B cell (primary cell): ENCODE data around the gene FXYD2. TPM values are rescaled to one million over a fixed set of nuclear protein-coding genes. Genes with fewer than 3 reads are reported as not detected.

Experiments used
- ATAC-seq: fragments of 200-7000 bp; cut with Tn5 transposase; one replicate; pipeline ENCODE4 v1.10.0; 2021; ENCODE audit warnings: low read depth, mild to moderate bottlenecking, moderate number of reproducible peaks, moderate library complexity
- CTCF ChIA-PET: fragments of 350-600 bp; sonication (Branson Sonifier 250); formaldehyde crosslinking; loops from one replicate; lab custom pipeline; 2021; ENCODE audit warnings: antibody characterized with exemption, inconsistent platforms; lab: Charles Lee
- POLR2A ChIA-PET: fragments of 350-600 bp; sonication (Branson Sonifier 250); formaldehyde crosslinking; loops from one replicate; lab custom pipeline; 2021; ENCODE audit warnings: antibody characterized with exemption; lab: Charles Lee
- DNase-seq: peaks from one replicate; pipeline ENCODE4 v3.0.0; 2013
- H2AFZ ChIP-seq: 2 replicates; pipeline ENCODE4 v1.6.1; 2012; ENCODE audit warnings: mild to moderate bottlenecking, low read depth, low read length; ENCODE audit not compliant: insufficient read depth, poor library complexity, severe bottlenecking
- H3K27ac ChIP-seq, 2 donors: 1 replicate in 1 of 2; 2 replicates in 1 of 2; pipeline ENCODE4 v1.5.1; 2012 to 2013; ENCODE audit warnings: low read length in 2 of 2, mild to moderate bottlenecking in 2 of 2, moderate library complexity in 1 of 2
- H3K27me3 ChIP-seq, 4 experiments: fragments of 200-600 bp in 1 of 4; sonication (generic) in 1 of 4; replicated peaks in 1 of 4; 1 replicate in 2 of 4; 2 replicates in 2 of 4; pipeline versions ENCODE4 v1.6.1 to v1.7.0; 2013 to 2016; ENCODE audit warnings: low read length in 3 of 4, mild to moderate bottlenecking in 2 of 4, mixed read lengths in 1 of 4, moderate library complexity in 1 of 4; ENCODE audit not compliant: insufficient read depth in 4 of 4, control insufficient read depth in 3 of 4; ENCODE audit errors: control extremely low read depth in 1 of 4
- H3K36me3 ChIP-seq, 2 experiments: replicated peaks in 1 of 2; 1 replicate in 1 of 2; 2 replicates in 1 of 2; pipeline versions ENCODE4 v1.6.1 to v1.7.1; 2013; ENCODE audit warnings: low read length in 1 of 2; ENCODE audit not compliant: insufficient read depth in 2 of 2, control insufficient read depth in 1 of 2; ENCODE audit errors: control extremely low read depth in 1 of 2, extremely low read depth in 1 of 2
- H3K4me1 ChIP-seq, 2 donors: fragments of 200-600 bp in 1 of 2; sonication (generic) in 1 of 2; 1 replicate in 1 of 2; 2 replicates in 1 of 2; pipeline versions ENCODE4 v1.5.1 to v1.6.1; 2013 to 2017; ENCODE audit warnings: low read length in 2 of 2; ENCODE audit not compliant: control insufficient read depth in 2 of 2, insufficient read depth in 2 of 2
- H3K4me2 ChIP-seq: replicated peaks from 2 replicates; pipeline ENCODE3; 2012; ENCODE audit warnings: mild to moderate bottlenecking, low read depth, low read length; ENCODE audit not compliant: poor library complexity, severe bottlenecking
- H3K4me3 ChIP-seq, 5 experiments: fragments of 200-600 bp in 1 of 5; sonication (generic) in 1 of 5; 1 replicate in 3 of 5; 2 replicates in 2 of 5; pipeline versions ENCODE4 v1.5.1 to v1.7.0; 2011 to 2016; ENCODE audit warnings: low read length in 4 of 5, mild to moderate bottlenecking in 4 of 5, low read depth in 2 of 5, control low read depth in 1 of 5, moderate library complexity in 1 of 5; ENCODE audit not compliant: insufficient read depth in 1 of 5; ENCODE audit errors: control extremely low read depth in 1 of 5, extremely low read depth in 1 of 5
- H3K79me2 ChIP-seq: fragments of 200-600 bp; sonication (generic); one replicate; pipeline ENCODE4 v1.6.0; 2016; ENCODE audit warnings: low read length; ENCODE audit not compliant: control insufficient read depth, insufficient read depth
- H3K9ac ChIP-seq: fragments of 200-600 bp; sonication (generic); 2 replicates; pipeline ENCODE4 v1.6.1; 2017; ENCODE audit warnings: mild to moderate bottlenecking, low read length, moderate library complexity
- H3K9me3 ChIP-seq, 3 donors: one replicate each; pipeline versions ENCODE4 v1.6.1 to v1.7.1; 2013; ENCODE audit warnings: low read length in 2 of 3; ENCODE audit not compliant: control insufficient read depth in 2 of 3, insufficient read depth in 1 of 3; ENCODE audit errors: control extremely low read depth in 1 of 3
- H4K20me1 ChIP-seq: 2 replicates; pipeline ENCODE4 v1.6.0; 2012; ENCODE audit warnings: mild to moderate bottlenecking, low read length; ENCODE audit not compliant: insufficient read depth, control insufficient read depth, poor library complexity, severe bottlenecking
- H3K27ac Mint-ChIP-seq: one replicate; pipeline ENCODE4 v1.8.0; 2021; ENCODE audit warnings: mixed read lengths
- H3K27me3 Mint-ChIP-seq: one replicate; pipeline ENCODE4 v1.8.0; 2021; ENCODE audit warnings: mixed read lengths
- H3K4me1 Mint-ChIP-seq: one replicate; pipeline ENCODE4 v1.8.0; 2021; ENCODE audit warnings: mixed read lengths
- H3K4me3 Mint-ChIP-seq: one replicate; pipeline ENCODE4 v1.8.0; 2021; ENCODE audit warnings: mixed read lengths
- H3K9me3 Mint-ChIP-seq: one replicate; pipeline ENCODE4 v1.8.0; 2022; ENCODE audit warnings: mixed read lengths; ENCODE audit not compliant: insufficient read depth
- CTCF ChIP-seq: fragments of 200-600 bp; IDR thresholded peaks from one replicate; pipeline ENCODE4 v1.8.0; 2022; ENCODE audit warnings: antibody characterized with exemption, mild to moderate bottlenecking
- EZH2 ChIP-seq: IDR thresholded peaks from 2 replicates; pipeline ENCODE4 v1.6.1; 2012; ENCODE audit warnings: borderline replicate concordance, low read depth, mild to moderate bottlenecking, moderate library complexity, low read length; ENCODE audit not compliant: insufficient read depth, poor library complexity, severe bottlenecking
- WGBS: methylation state at CpG from one replicate; pipeline ENCODE4 v1.1.5; 2013; ENCODE audit warnings: missing lambda C conversion rate; ENCODE audit not compliant: insufficient coverage; 5-methylcytosine and 5-hydroxymethylcytosine counted together
- intact Hi-C: fragments of 100-400 bp; cut with micrococcal nuclease; formaldehyde crosslinking; loops from one replicate; pipeline ENCODE4 v1.10.0; 2022
- polyA plus RNA-seq: library from polyadenylated mRNA; depleted of rRNA; stranded (reverse); fragments of >200 nt; gene quantifications from 2 replicates; pipeline ENCODE4 v1.2.3, GENCODE V29; 2012
- total RNA-seq, 2 donors: library from RNA; stranded (reverse); fragments of 120-200 nt in 1 of 2; gene quantifications; 1 replicate in 1 of 2; 2 replicates in 1 of 2; pipeline versions ENCODE4 v1.2.3 to v1.2.4, GENCODE V29; 2013 to 2022

FXYD2 gene
- total and polyA plus RNA-seq, 2 donors (not counting 1 experiment from before 2014, with no cell fraction given): 0.61 to 19.5 TPM

GRCh38 chr11:117855186-117855845 is 30.8 kb upstream of the FXYD2 start:
- Histone ChIP-seq H3K4me1 (no peaks in the 10 kb centered on the region), H3K4me2 (no peak overlapping the region), H3K79me2 (no peaks in the 10 kb centered on the region), H2AFZ (no peak overlapping the region), H3K27ac (no peak overlapping the region), H3K9ac (no peak overlapping the region), H3K27me3 (peaks cover 0 to 21% (median 4%) of the 10 kb centered on the region in 4 experiments), H4K20me1 (no peaks in the 10 kb centered on the region), H3K4me3 (no peak overlapping the region), H3K36me3 (no peaks in the 10 kb centered on the region), H3K9me3 (peaks cover 0 to 5% (median 2%) of the 10 kb centered on the region in 3 donors)
- WGBS: 80% methylated on average over 12 of the region's 12 CpGs
- DNase-seq (no peak), ATAC-seq (no peak)
- peaks cover 60% of the 10 kb centered on the region for H3K27me3 Mint-ChIP-seq
- intact Hi-C loops: no loop called here
- H3K4me1 Mint-ChIP-seq: no peaks in the 10 kb centered on the region
- H3K27ac Mint-ChIP-seq: no peak overlapping the region
- H3K9me3 Mint-ChIP-seq: peaks cover 8% of the 10 kb centered on the region
- ChIA-PET POLR2A (no interaction called here), CTCF (interaction anchor here (1.4 to 1.8 kb wide), 2 partner anchors 91 to 198 kb away, joined by 5 to 6 read pairs; no protein-coding TSS in a partner anchor)
- H3K4me3 Mint-ChIP-seq: no peak overlapping the region
- no peak for TF ChIP-seq EZH2

GRCh38 chr11:117852309-117852708 is 27.8 kb upstream of the FXYD2 start:
- H3K9me3 ChIP-seq: peaks cover 0 to 5% (median 2%) of the 10 kb centered on the region in 3 donors
- H3K9ac ChIP-seq: no peak overlapping the region
- Mint-ChIP-seq H3K9me3 (peaks cover 8% of the 10 kb centered on the region), H3K27me3 (peaks cover 54% of the 10 kb centered on the region), H3K4me3 (no peak overlapping the region), H3K4me1 (no peaks in the 10 kb centered on the region), H3K27ac (no peak overlapping the region)
- H3K4me3 ChIP-seq: no peak overlapping the region
- POLR2A ChIA-PET: no interaction called here
- H3K36me3 ChIP-seq: no peaks in the 10 kb centered on the region
- peaks cover 0 to 24% (median 7%) of the 10 kb centered on the region in 4 experiments for H3K27me3 ChIP-seq
- H4K20me1 ChIP-seq: no peaks in the 10 kb centered on the region
- H3K4me1 ChIP-seq: no peaks in the 10 kb centered on the region
- 100% methylated on average over 1 of the region's 3 CpGs for WGBS
- H2AFZ ChIP-seq: no peak overlapping the region
- no peaks in the 10 kb centered on the region for H3K79me2 ChIP-seq
- TF ChIP-seq CTCF: no peak
- no peak for TF ChIP-seq EZH2
- intact Hi-C loops: no loop called here
- H3K27ac ChIP-seq: no peak overlapping the region
- ATAC-seq: no peak
- DNase-seq: no peak
- CTCF ChIA-PET: interaction anchor here (1.1 to 5.5 kb wide), 6 partner anchors 8 to 201 kb away, joined by 3 to 37 read pairs (median 5); no protein-coding TSS in a partner anchor
- H3K4me2 ChIP-seq: no peak overlapping the region
